Skeletal muscle cell (primary cell): ENCODE measurements around the gene MT4.
"Not testable (repeated sequence)": the region's sequence is repeated elsewhere in the genome, so short reads cannot be mapped to it uniquely, and the experiment has no call there.

Experiments
- DNase-seq: peaks from one replicate; pipeline ENCODE4 v3.0.0-alpha.2; 2010; ENCODE audit warnings: low read depth
- H3K4me3 ChIP-seq: 2 replicates; pipeline ENCODE4 v1.5.1; 2011; ENCODE audit warnings: low read depth, mild to moderate bottlenecking, control low read depth, low read length, moderate library complexity

The MT4 gene

DNA sequence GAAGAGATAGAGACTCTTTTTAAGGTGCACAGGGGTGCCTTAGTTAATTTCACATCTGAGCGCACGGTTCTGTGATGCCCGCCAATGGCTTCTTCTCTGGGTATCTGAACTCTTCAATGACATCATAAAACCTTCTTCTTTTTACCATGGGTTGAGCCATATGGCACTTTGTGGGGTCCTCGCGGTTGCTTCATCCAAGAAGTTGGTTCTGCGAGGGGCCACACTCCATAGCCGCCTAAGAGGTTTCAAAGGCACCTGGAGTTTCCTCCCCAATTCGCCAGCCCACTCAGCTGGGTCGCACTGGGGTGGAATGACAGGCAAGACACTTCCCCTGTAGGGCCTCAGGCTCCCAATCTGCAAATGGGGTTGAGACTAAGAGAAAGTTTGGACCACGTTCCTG, 10.4 kb upstream of the MT4 start:
- no peak overlapping the region for H3K4me3 ChIP-seq
- no peak for DNase-seq

- DNase-seq = peak; percentile 56
Observed at GRCh38 chr16:56558024-56558747, 6.7 kb upstream of the MT4 start.

DNA sequence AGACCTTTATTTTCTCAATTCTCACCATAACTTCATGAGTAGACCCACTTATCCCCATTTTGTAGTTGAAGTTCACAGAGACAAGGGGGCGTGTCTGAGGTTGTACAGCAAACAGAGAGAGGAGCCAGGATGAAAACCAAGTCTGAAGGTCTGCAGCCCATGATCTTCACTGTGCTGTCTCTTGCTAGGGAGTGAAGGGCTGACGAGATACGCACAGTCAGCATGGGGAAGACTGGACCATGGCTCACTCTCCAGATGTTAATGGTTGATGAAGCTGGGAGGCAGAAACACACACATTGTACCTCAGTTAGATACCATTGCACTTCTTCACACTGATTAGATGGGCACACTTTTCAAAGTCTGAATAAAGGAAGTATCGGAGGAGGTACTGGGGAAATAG, 5.8 kb upstream of the MT4 start:
- H3K4me3 ChIP-seq = no peak overlapping the region
- no peak for DNase-seq

More at GRCh38 chr16:56558024-56558747, 6.7 kb upstream of the MT4 start:
- no peak overlapping the region for H3K4me3 ChIP-seq

DNA sequence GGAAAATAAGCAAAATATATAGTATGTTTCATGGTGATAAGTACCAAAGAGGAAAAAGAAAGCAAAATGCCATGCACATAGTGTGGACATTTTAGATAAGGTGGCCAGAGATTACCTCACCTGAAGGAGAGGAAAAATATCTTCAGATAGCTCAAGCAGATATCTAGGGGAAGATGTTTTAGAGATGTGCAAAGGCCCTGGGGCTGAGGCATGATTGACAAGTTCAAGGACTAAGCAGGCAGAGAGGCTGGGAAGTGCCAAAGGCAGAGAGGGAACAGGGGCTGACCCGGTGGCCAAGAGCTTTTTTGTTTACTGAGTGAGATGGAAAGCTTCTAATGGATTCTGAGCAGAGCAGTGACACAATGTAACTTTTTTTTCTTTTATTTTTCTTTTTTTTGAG, 4.4 kb upstream of the MT4 start:
- no peak overlapping the region for H3K4me3 ChIP-seq

DNA sequence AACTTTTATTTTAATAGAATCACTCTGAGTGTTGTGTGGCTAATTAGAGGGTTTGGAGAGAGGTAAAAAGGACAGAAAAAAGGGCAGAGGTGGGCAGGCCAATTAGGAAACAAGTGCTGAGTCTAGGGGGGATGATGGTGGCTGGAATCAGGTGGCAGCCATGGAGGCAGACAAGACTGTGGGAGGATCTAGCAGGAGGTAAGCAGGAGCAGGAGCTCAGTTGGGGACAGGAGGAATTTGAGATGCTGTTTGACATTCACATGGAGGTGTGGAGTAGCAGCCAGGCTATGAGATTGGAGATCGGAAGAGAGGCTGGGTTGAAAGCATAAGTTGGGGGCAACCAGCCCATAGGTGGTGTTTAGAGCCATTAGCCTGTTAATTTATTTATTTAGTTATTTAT, 3.7 kb upstream of the MT4 start:
- no peak overlapping the region for H3K4me3 ChIP-seq
- no peak for DNase-seq

More for the DNA sequence above, 4.4 kb upstream of the MT4 start:
- no peak for DNase-seq

GRCh38 chr16:56569971-56570370, 5.1 kb downstream of the MT4 start:
- DNase-seq = no peak
- no peak overlapping the region for H3K4me3 ChIP-seq

GRCh38 chr16:56571525-56571924, 6.7 kb downstream of the MT4 start:
- H3K4me3 ChIP-seq = no peak overlapping the region
- no peak for DNase-seq

- no peak overlapping the region for H3K4me3 ChIP-seq
- no peak for DNase-seq
Observed at GRCh38 chr16:56574625-56575024, 9.8 kb downstream of the MT4 start.

DNA sequence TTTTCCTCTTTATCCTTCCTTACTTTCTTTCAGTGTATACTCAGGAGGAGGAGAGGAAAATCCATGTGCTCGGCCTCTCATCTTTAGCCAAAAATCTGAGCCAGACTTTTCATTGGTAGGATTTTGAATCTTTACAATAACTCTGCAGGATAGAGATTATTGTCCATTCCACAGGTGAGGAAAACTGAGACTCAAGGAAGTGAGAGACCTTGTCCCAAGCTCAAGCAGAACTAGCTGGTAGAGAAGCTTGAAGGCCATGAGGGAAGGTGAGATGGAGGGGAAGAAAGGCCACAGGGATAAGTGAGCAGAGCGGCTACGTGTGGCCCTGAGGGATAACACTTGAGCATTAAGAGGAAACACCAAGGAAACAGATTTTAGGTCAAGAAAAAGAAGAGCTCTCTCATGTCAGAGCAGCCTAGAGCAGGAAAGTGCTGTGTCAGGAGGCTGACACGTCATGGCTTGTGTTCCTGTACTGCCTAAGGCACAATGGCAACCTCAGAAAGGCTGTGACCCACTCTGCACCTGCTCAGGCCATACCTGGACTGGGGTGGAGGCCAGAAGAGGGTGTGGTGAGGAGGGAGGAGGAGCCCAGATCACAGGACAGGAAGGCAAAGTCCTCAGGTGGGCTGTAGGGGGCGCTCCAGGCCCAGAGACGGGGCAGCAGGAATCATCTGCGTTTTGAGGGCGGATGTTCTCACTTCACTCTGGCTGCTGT, 11.9 kb downstream of the MT4 start:
- no peak for DNase-seq
- no peak overlapping the region for H3K4me3 ChIP-seq

DNA sequence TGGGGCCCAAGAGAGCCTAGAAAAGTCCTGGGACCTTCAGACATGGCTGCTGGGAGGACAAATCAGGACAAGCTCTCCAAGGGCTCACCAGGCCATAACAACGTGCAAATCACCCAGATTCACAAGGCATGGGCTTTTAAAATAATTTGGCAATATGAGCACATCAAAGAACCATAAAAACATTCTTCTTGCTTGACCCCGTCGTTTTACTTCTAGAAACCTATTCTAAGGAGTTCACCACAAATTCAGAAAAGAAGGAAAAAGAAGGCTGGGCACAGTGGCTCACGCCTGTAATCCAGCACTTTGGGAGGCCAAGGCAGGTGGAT, 12.4 kb downstream of the MT4 start:
- DNase-seq = no peak

DNA sequence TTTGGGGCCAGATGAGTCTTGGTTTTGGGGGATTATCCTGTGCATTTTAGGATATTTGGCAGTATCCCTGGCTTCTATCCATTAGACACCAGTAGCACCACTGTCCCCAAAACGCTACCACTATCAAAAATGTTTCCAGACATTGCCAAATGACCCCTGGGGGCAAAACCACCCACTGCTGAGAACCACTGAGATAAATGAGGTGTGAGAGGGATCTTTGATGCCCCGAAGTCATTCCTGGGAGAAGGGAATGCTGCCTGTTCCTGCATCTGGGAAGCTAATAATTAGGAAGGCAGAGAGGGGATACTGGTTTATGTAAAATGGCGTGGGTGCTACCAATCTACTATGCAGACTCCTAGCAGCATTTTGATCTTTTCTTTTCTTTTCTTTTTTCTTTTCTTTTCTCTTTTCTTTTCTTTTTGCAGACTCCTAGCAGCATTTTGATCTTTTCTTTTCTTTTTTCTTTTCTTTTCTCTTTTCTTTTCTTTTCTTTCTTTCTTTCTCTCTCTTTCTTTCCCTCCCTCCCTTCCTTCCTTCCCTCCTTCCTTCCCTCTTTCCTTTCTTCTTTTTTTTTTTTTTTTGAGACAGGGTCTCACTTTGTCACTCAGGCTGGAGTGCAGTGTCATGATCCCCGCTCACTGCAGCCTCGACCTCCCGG, 15.6 kb downstream of the MT4 start:
- H3K4me3 ChIP-seq = no peak overlapping the region
- no peak for DNase-seq

More for the DNA sequence above, 12.4 kb downstream of the MT4 start:
- no peak overlapping the region for H3K4me3 ChIP-seq

DNA sequence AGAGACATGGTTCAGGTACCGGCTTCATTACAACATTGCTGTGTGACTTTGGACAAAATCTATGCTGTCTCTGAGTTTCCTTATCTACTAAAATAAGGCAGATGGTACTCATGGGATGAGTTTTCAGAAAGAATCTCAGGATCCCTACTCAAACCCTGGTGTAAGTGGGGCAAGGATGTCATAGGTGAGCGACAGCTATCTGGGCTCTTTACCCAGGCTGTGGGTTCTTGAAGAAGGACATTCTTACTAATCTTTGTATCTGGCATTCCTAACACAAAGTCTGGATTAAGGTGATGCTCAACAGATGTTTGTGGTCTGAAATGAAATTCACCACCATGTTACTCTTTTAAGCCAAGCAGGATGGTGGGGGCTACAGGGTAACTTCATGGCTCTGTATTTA, 18.0 kb downstream of the MT4 start:
- not testable (repeated sequence) for H3K4me3 ChIP-seq, DNase-seq

- no peak overlapping the region for H3K4me3 ChIP-seq
- no peak for DNase-seq
Observed at GRCh38 chr16:56583351-56584168, 18.7 kb downstream of the MT4 start.

- H3K4me3 ChIP-seq = no peak overlapping the region
- no peak for DNase-seq
Observed at GRCh38 chr16:56584276-56584675, 19.4 kb downstream of the MT4 start.

GRCh38 chr16:56588781-56589140, 23.9 kb downstream of the MT4 start:
- peak overlapping the region; percentile 48 for H3K4me3 ChIP-seq

DNA sequence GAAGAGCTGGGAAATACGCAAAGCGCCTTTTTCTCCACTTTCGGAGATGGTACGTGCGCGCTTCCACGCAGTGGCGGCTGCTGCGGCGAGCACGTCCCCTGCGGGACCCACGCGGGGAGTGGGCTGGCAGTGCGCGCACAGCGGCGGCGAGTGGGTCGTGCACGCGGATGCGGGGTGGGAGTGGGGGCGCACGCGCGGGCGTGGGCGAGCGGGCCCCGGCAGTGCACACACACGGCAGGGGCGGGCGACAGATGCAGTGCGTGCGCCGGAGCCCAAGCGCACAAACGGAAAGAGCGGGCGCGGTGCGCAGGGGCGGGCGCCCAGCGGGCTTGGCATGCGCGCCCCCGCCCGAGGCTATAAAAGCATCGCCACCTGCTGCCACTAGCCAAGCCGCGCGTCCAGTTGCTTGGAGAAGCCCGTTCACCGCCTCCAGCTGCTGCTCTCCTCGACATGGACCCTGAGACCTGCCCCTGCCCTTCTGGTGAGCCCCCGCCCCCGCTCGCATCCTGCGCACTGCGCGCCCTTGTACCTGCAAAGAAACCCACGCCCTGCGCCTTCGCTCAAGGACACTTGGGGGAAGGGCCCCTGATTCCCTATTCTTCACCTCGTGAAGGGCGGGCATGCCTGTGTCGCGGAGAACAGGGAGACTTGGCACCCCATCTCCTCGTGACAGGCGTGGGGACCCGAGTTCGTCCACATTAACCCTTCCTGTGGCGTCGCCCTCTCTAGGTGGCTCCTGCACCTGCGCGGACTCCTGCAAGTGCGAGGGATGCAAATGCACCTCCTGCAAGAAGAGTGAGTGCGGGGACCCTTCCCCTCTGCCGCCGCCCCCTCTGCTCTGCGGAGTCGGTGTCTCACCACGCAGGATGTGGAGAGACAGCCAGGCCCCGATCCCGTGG, 24.5 kb downstream of the MT4 start, which contains the start of gene MT3:
Gene MT3, plus strand, starts transcription at position 388 of the 899 bp plus-strand sequence. Its CDS starts 63 bp downstream, at position 451.
- no peak for DNase-seq
- H3K4me3 ChIP-seq = peak within 1 kb of the TSS; percentile 48

More at GRCh38 chr16:56588781-56589140, 23.9 kb downstream of the MT4 start:
- DNase-seq = no peak

GRCh38 chr16:56591377-56592060, 26.6 kb downstream of the MT4 start:
- no peak for DNase-seq
- no peak overlapping the region for H3K4me3 ChIP-seq

GRCh38 chr16:56593573-56594291, 28.9 kb downstream of the MT4 start:
- no peak for DNase-seq
- no peak overlapping the region for H3K4me3 ChIP-seq
